HepG2 (cell line): ENCODE data around the gene MTRR. TPM values are rescaled to one million over a fixed set of nuclear protein-coding genes. Genes with fewer than 3 reads are reported as not detected.

Experiments
- ATAC-seq: fragments of 200-7000 bp; cut with Tn5 transposase; 3 replicates; pipeline ENCODE4 v1.9.1; 2020; ENCODE audit warnings: mild to moderate bottlenecking, moderate library complexity
- BruUV-seq: library from RNA; stranded (reverse); fragments of 400-500 nt; replicated peaks from 2 replicates; lab custom pipeline; 2021; lab: Mats Ljungman, UMichigan
- CTCF ChIA-PET: fragments of 300-600 bp; formaldehyde crosslinking; extraction: SDS; loops from one replicate; lab custom pipeline; 2021; ENCODE audit warnings: low total read pairs, inconsistent platforms, low intra/inter-chr PET ratio; lab: Yijun Ruan, JAX
- POLR2A ChIA-PET: fragments of 350-600 bp; sonication (Branson Sonifier 250); formaldehyde crosslinking; loops from one replicate; lab custom pipeline; 2020; ENCODE audit warnings: antibody characterized with exemption, inconsistent platforms; lab: Yijun Ruan, JAX
- DNase-seq: peaks from one replicate; pipeline ENCODE4 v3.0.0-alpha.2; 2015; ENCODE audit warnings: low spot score
- FAIRE-seq: peaks from 3 replicates; lab custom pipeline; 2011; peaks lifted over from hg19 to GRCh38; lab: Jason Lieb, UNC
- H2AFZ ChIP-seq: one replicate; pipeline ENCODE4 v1.6.1; 2011; ENCODE audit warnings: low read length, inconsistent platforms
- H3K27ac ChIP-seq: fragments of 300-600 bp; 3 replicates; pipeline ENCODE4 v1.8.0; 2011; ENCODE audit warnings: mixed run types, mild to moderate bottlenecking, mixed read lengths, low read length, inconsistent platforms; ENCODE audit not compliant: insufficient read depth; ENCODE audit errors: extremely low read length
- H3K27me3 ChIP-seq, 2 experiments: fragments of 200-600 bp in 1 of 2; 2 replicates in 1 of 2; 3 replicates in 1 of 2; pipeline versions ENCODE4 v1.6.0 to v1.8.0; 2011; ENCODE audit warnings: low read length in 2 of 2, mild to moderate bottlenecking in 2 of 2, moderate library complexity in 2 of 2, inconsistent platforms in 1 of 2; ENCODE audit not compliant: insufficient read depth in 2 of 2, control insufficient read depth in 1 of 2
- H3K36me3 ChIP-seq, 2 experiments: fragments of 200-600 bp in 1 of 2; replicated peaks in 1 of 2; 2 replicates in 1 of 2; 3 replicates in 1 of 2; pipeline versions ENCODE4 v1.5.1 to v1.8.0; 2011; ENCODE audit warnings: low read length in 2 of 2, inconsistent platforms in 1 of 2; ENCODE audit not compliant: insufficient read depth in 2 of 2, control insufficient read depth in 1 of 2
- H3K4me1 ChIP-seq: 2 replicates; pipeline ENCODE4 v1.5.1; 2012; ENCODE audit warnings: low read length, inconsistent platforms; ENCODE audit not compliant: insufficient read depth
- H3K4me2 ChIP-seq: 2 replicates; pipeline ENCODE4 v1.6.0; 2011; ENCODE audit warnings: low read depth, low read length, inconsistent platforms
- H3K4me3 ChIP-seq, 3 experiments: fragments of 200-600 bp in 1 of 3; sonication (generic), shearing (Covaris generic) in 1 of 3; replicated peaks in 1 of 3; 2 replicates each; pipeline ENCODE4 v1.5.1; 2011 to 2016; ENCODE audit warnings: low read length in 3 of 3, inconsistent platforms in 2 of 3, low read depth in 2 of 3, mild to moderate bottlenecking in 2 of 3, control low read depth in 1 of 3, mixed read lengths in 1 of 3; ENCODE audit not compliant: insufficient read depth in 1 of 3
- H3K79me2 ChIP-seq: one replicate; pipeline ENCODE4 v1.6.1; 2011; ENCODE audit warnings: low read length, inconsistent platforms; ENCODE audit not compliant: insufficient read depth
- H3K9ac ChIP-seq: 2 replicates; pipeline ENCODE4 v1.6.0; 2011; ENCODE audit warnings: mild to moderate bottlenecking, low read depth, low read length, inconsistent platforms; ENCODE audit not compliant: insufficient read depth
- H3K9me3 ChIP-seq: 2 replicates; pipeline ENCODE4 v1.5.1; 2012; ENCODE audit warnings: mild to moderate bottlenecking, low read length
- H4K20me1 ChIP-seq: 2 replicates; pipeline ENCODE4 v1.6.0; 2011; ENCODE audit warnings: inconsistent platforms, mild to moderate bottlenecking, low read length, moderate library complexity; ENCODE audit not compliant: insufficient read depth
- EZH2 ChIP-seq: conservative IDR thresholded peaks from 2 replicates; pipeline ENCODE4 v1.6.1; 2012; ENCODE audit warnings: mild to moderate bottlenecking, low read depth, low read length, moderate library complexity
- FOXJ3 ChIP-seq: sonication (generic); formaldehyde crosslinking; IDR thresholded peaks from 2 replicates; pipeline ENCODE4 v1.4.0; 2020; ENCODE audit warnings: missing genetic modification reagents, mild to moderate bottlenecking, borderline replicate concordance
- HDAC6 ChIP-seq: fragments of 200-600 bp; sonication (generic); IDR thresholded peaks from 2 replicates; pipeline ENCODE4 v1.7.0; 2017; ENCODE audit warnings: mild to moderate bottlenecking, antibody characterized with exemption, low read length, low read depth
- IRF2 ChIP-seq: IDR thresholded peaks from 2 replicates; pipeline ENCODE4 v1.6.1; 2018; ENCODE audit warnings: missing genetic modification reagents, missing compliant biosample characterization
- KLF11 ChIP-seq: IDR thresholded peaks from 2 replicates; pipeline ENCODE4 v1.6.1; 2016; ENCODE audit warnings: missing compliant biosample characterization
- KLF9 ChIP-seq: IDR thresholded peaks from 2 replicates; pipeline ENCODE4 v1.6.1; 2016; ENCODE audit warnings: low read depth
- MED8 ChIP-seq: sonication (generic); formaldehyde crosslinking; IDR thresholded peaks from 2 replicates; pipeline ENCODE4 v1.8.1; 2023; ENCODE audit warnings: mild to moderate bottlenecking, missing genetic modification reagents; ENCODE audit not compliant: insufficient replicate concordance
- PPARG ChIP-seq: conservative IDR thresholded peaks from 2 replicates; pipeline ENCODE4 v1.6.1; 2016; ENCODE audit warnings: missing biosample characterization, missing genetic modification reagents
- RBAK ChIP-seq: sonication (generic); formaldehyde crosslinking; IDR thresholded peaks from 2 replicates; pipeline ENCODE4 v1.5.1; 2020; ENCODE audit warnings: mild to moderate bottlenecking, missing genetic modification reagents
- REPIN1 ChIP-seq: sonication (generic); formaldehyde crosslinking; IDR thresholded peaks from 2 replicates; pipeline ENCODE4 v1.8.0; 2022; ENCODE audit warnings: missing genetic modification reagents, low read depth, mild to moderate bottlenecking, borderline replicate concordance
- RXRA ChIP-seq: sonication (generic); formaldehyde crosslinking; IDR thresholded peaks from 2 replicates; pipeline ENCODE4 v1.5.1; 2020; ENCODE audit warnings: missing genetic modification reagents
- SKI ChIP-seq: fragments of 450-650 bp; IDR thresholded peaks from one replicate; pipeline ENCODE4 v1.6.1; 2018; ENCODE audit warnings: mild to moderate bottlenecking; ENCODE audit not compliant: partially characterized antibody
- TGIF2 ChIP-seq: IDR thresholded peaks from 2 replicates; pipeline ENCODE4 v1.6.1; 2016; ENCODE audit warnings: control low read depth, missing compliant biosample characterization
- WIZ ChIP-seq: sonication (generic); formaldehyde crosslinking; IDR thresholded peaks from 2 replicates; pipeline ENCODE4 v1.5.1; 2020; ENCODE audit warnings: mild to moderate bottlenecking, missing genetic modification reagents
- ZFP36L1 ChIP-seq: sonication (generic); formaldehyde crosslinking; IDR thresholded peaks from 2 replicates; pipeline ENCODE4 v1.8.0; 2022; ENCODE audit warnings: mild to moderate bottlenecking, missing genetic modification reagents, moderate library complexity
- ZNF317 ChIP-seq: sonication (generic); formaldehyde crosslinking; IDR thresholded peaks from 2 replicates; pipeline ENCODE4 v1.5.0; 2020; ENCODE audit warnings: mild to moderate bottlenecking, missing genetic modification reagents
- ZNF430 ChIP-seq: sonication (generic); formaldehyde crosslinking; IDR thresholded peaks from 2 replicates; pipeline ENCODE4 v1.9.0; 2021; ENCODE audit warnings: mild to moderate bottlenecking, missing genetic modification reagents
- ZNF7 ChIP-seq: IDR thresholded peaks from 2 replicates; pipeline ENCODE4 v1.6.1; 2016; ENCODE audit warnings: missing biosample characterization, missing genetic modification reagents
- ZNF780A ChIP-seq: sonication (generic); formaldehyde crosslinking; IDR thresholded peaks from 2 replicates; pipeline ENCODE4 v1.8.0; 2022; ENCODE audit warnings: mild to moderate bottlenecking, missing genetic modification reagents, moderate library complexity
- WGBS: methylation state at CpG from one replicate; pipeline ENCODE4 v1.1.6; 2017; ENCODE audit warnings: low lambda C conversion rate; 5-methylcytosine and 5-hydroxymethylcytosine counted together
- in situ Hi-C: cut with HindIII; loops from 2 replicates; pipeline ENCODE4 v1.10.0; 2017; ENCODE audit warnings: low pct_unique_long_range_greater_than_20kb; ENCODE audit not compliant: extremely low pct_ligation_motif_present
- intact Hi-C: fragments of 100-400 bp; cut with micrococcal nuclease; formaldehyde crosslinking; loops from one replicate; pipeline ENCODE4 v1.10.0; 2022; ENCODE audit not compliant: unreplicated experiment
- polyA plus RNA-seq, 8 experiments: library from polyadenylated mRNA; depleted of rRNA in 3 of 8; stranded (reverse) in 7 of 8; unstranded in 1 of 8; fragments of >200 nt; fragmentation: Illumina TruSeq in 4 of 8; extraction: Trizol in 4 of 8; gene quantifications; 2 replicates each; pipeline versions ENCODE4 v1.2.1 to v1.2.3, GENCODE V29; 2011 to 2016; ENCODE audit warnings: low read depth in 4 of 8, missing spikeins in 1 of 8, mixed read lengths in 1 of 8; ENCODE audit not compliant: insufficient read depth in 1 of 8
- total RNA-seq, 5 experiments: library from RNA; depleted of rRNA; stranded (reverse); fragments of >200 nt; fragmentation: Illumina TruSeq; extraction: Trizol; gene quantifications; 2 replicates each; pipeline ENCODE4 v1.2.3, GENCODE V29; 2016; ENCODE audit warnings: low read depth in 1 of 5

Gene MTRR
- total and polyA plus RNA-seq, 2 of the 13 experiments (the other 11 are each of a cell fraction or from before 2014, with no cell fraction given) = 39.2 to 59.2 TPM

- H3K4me2 ChIP-seq = no peak overlapping the region
- BruUV-seq = no TSS peak
- intact Hi-C loops (no loop called here), in situ Hi-C loops (no loop called here)
- DNase-seq (no peak), FAIRE-seq (no peak), ATAC-seq (no peak)
- POLR2A ChIA-PET = no interaction called here
- CTCF ChIA-PET = no interaction called here
- H2AFZ ChIP-seq = no peak overlapping the region
- H3K4me1 ChIP-seq = no peaks in the 10 kb centered on the region
- H3K4me3 ChIP-seq = no peak overlapping the region
- no peak overlapping the region for H3K27ac ChIP-seq
- no peaks in the 10 kb centered on the region for H3K9me3 ChIP-seq
- no peaks in the 10 kb centered on the region for H3K36me3 ChIP-seq
- no peaks in the 10 kb centered on the region for H3K79me2 ChIP-seq
- H3K27me3 ChIP-seq = peaks cover 0 to 3% of the 10 kb centered on the region in 2 experiments; a peak in 1 of 5 replicates
- no peaks in the 10 kb centered on the region for H4K20me1 ChIP-seq
- no peak overlapping the region for H3K9ac ChIP-seq
- under 1% methylated on average over 5 of the region's 5 CpGs for WGBS
- no peak for TF ChIP-seq EZH2
Measured at GRCh38 chr5:7930011-7930410, 61.1 kb downstream of the MTRR start.

DNA sequence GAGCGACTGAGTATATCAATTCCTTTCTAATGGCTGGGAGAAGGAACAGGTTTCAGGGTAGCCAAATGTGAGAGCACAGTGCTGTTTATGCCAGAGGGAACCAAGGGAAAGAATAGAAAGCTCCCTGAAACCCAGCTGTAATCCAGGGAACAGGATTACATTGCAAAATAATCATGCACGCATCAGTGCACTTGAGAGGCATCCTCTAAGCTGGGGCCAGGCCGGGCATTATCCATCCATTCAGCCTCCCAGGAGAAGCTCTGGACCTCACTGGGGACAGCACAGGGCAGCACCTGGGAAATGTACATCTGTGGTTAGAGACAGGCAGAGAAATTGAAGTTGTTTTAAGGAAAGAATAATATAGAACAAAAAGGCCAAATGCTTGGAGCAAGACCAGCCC is 72.7 kb downstream of the MTRR start:
- DNase-seq (no peak), FAIRE-seq (no peak)
- intact Hi-C loops = no loop called here
- WGBS = 16% methylated on average over 3 of the region's 3 CpGs
- H3K36me3 ChIP-seq = no peaks in the 10 kb centered on the region
- no peaks in the 10 kb centered on the region for H3K4me1 ChIP-seq
- POLR2A ChIA-PET = no interaction called here
- H3K79me2 ChIP-seq = no peaks in the 10 kb centered on the region
- in situ Hi-C loops = no loop called here
- no peaks in the 10 kb centered on the region for H4K20me1 ChIP-seq
- H3K27me3 ChIP-seq = 0 out of 5 replicates have a peak, but pooled peaks cover 0 to 2% of the 10 kb centered on the region in 2 experiments
- H2AFZ ChIP-seq = no peak overlapping the region
- H3K9ac ChIP-seq = no peak overlapping the region
- BruUV-seq = no TSS peak
- no peak overlapping the region for H3K4me3 ChIP-seq
- no peak overlapping the region for H3K4me2 ChIP-seq
- TF ChIP-seq ZNF430 (CRISPR knock-in tag) = no peak
- no peak for TF ChIP-seq ZNF7 (CRISPR knock-in tag)
- no peak for TF ChIP-seq IRF2 (CRISPR knock-in tag)
- no peak for TF ChIP-seq RBAK (CRISPR knock-in tag)
- TF ChIP-seq REPIN1 (CRISPR knock-in tag) = no peak
- TF ChIP-seq FOXJ3 = no peak
- no peak for TF ChIP-seq KLF9 (CRISPR knock-in tag)
- no peak for TF ChIP-seq SKI
- no peak for TF ChIP-seq MED8
- no peak for TF ChIP-seq WIZ (CRISPR knock-in tag)
- no peak for TF ChIP-seq ZFP36L1 (CRISPR knock-in tag)
- TF ChIP-seq ZNF317 (CRISPR knock-in tag) = no peak
- TF ChIP-seq KLF11 (CRISPR knock-in tag) = no peak
- TF ChIP-seq RXRA (CRISPR knock-in tag) = no peak
- no peak for TF ChIP-seq HDAC6
- TF ChIP-seq ZNF780A (CRISPR knock-in tag) = no peak
- TF ChIP-seq PPARG (CRISPR knock-in tag) = no peak
- no peak for TF ChIP-seq TGIF2 (CRISPR knock-in tag)
- TF ChIP-seq, all 625 proteins: peak for 0
- CTCF ChIA-PET = no interaction called here
- no peak overlapping the region for H3K27ac ChIP-seq
- ATAC-seq = no peak
- H3K9me3 ChIP-seq = no peaks in the 10 kb centered on the region
